Stimulated activated naive CD4-positive, alpha-beta T cell (primary cell): ENCODE data around the gene KRTAP5-2.
A peak's percentile ranks its signal among the peaks of the same experiment; 100 is the strongest.
"Not testable (repeated sequence)": the region's sequence is repeated elsewhere in the genome, so short reads cannot be mapped to it uniquely, and the experiment has no call there.

Source experiments
- DNase-seq, 6 experiments: peaks; one replicate each; lab custom pipeline; 2025; lab: John Stamatoyannopoulos, UW

KRTAP5-2 gene

DNA sequence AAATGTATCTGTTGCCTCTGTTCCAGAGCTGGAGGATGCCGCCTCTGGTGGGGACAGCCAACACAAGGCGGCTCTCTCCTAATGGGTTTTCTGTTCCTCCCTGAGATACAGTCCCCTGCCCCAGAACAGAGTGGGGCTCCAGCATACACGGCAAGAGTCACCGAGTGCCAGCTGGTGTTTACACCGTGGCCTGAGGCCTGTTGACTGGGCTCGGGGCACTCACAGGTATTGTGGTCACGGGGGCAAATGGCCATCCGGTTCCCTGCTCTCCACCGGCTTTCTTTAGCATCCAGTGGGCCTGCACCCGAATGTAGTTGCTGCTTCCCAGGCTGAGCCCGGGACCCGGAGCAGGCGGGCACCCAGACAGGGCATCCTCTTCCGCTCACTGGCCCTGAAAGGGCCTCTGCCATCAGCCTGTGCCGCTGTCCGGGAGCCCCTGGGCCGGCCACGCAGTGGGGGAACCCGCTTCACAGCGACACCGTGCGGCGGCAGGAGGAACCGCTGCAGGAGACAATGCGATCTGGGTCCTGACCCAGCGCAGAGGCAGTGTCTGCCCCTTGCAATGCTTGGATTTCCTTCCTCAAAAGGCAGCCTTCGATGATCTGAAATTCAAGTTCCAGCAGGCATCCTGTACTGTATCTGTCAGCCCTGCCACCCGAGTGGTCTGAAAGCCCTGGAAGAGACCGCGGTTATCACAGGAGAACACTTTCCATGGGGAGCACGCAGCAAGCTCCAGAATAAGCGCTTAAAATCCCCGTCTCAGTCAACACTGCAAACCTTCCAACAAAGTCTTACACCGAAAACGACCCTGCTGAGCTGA is 30.6 kb upstream of the KRTAP5-2 start:
- peak in 5 of 6 experiments; percentile 26 to 66 (median 30) for DNase-seq

DNA sequence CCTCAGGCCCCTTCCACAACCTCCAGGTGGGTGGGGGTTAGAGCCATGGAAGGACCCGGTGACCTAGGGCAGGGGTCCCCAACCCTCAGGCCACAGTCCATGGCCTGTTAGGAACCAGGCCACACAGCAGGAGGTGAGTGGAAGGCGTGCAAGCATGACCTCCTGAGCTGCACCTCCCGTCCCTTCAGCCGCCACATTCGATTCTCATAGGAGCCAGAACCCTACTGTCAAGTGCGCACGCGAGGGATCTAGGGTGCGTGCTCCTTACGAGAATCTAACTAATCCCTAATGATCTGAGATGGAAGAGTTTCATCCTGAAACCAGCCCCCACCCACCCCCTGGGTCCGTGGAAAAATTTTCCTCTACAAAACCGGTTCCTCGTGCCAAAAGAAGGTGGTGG is 27.4 kb upstream of the KRTAP5-2 start:
- DNase-seq = no peak

- DNase-seq = no peak
Observed at GRCh38 chr11:1624621-1625020, 26.5 kb upstream of the KRTAP5-2 start.

DNA sequence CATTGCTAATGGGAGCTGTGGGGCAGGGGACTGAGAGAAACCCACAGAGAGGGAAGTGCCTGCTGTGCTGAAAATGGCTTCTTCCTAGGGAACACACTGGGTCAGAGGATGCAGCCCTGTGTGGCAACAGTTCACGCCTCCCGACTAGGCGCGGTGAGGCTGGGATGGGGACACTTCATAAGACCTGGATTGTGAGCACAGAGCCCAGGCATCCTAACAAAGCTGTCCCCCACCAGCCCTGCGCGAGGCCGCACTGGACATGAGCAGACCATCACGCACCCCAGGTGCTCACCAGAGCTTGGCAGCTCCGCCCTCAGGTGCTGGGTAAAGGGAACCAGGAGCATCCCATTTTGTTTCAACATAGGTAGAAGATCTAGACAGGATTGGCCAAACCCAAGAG is 25.6 kb upstream of the KRTAP5-2 start:
- DNase-seq = no peak

DNA sequence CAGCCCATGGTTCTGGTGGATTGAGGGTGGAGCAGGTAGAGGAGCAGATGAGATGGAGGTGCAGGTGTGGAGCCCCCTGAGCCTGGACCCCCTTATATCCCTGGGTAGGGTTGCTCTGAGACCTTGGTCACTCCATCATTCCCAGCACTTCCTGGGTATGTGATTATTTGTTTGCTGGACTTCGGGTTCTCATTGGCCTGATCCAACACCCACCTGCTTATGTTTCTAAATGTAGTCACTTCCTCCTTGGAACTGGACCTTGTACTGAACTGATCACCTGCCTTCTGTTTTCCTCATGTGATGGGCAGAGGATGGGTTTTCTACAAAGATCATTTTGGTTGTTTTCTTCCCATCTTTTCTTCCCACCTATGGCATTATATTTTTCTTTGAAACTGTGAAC is 24.0 kb upstream of the KRTAP5-2 start, which contains the start of gene KRTAP5-4:
Gene KRTAP5-4 (minus strand): TSS at position 53 of the 400 bp plus-strand sequence. CDS start 45 bp downstream, at position 8.
- no peak for DNase-seq

DNA sequence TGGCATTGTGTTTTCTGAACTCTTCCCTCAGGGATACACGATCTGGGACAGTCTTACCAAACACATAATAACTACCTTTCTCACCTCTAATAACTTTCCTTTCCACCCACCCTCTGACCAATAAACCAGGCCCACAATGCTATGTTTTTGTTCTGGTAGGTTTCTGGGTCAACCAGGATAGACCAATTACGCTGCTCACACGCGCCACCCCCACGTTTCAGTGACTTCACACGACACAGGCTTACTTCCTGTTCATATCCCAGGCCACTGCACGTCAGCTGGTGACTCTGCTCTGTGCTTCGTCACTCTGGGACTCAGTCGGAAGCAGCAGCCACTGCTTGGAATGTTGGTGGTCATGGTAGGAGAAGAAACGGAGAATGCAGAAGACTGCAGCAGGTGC is 21.4 kb upstream of the KRTAP5-2 start:
- no peak for DNase-seq

DNA sequence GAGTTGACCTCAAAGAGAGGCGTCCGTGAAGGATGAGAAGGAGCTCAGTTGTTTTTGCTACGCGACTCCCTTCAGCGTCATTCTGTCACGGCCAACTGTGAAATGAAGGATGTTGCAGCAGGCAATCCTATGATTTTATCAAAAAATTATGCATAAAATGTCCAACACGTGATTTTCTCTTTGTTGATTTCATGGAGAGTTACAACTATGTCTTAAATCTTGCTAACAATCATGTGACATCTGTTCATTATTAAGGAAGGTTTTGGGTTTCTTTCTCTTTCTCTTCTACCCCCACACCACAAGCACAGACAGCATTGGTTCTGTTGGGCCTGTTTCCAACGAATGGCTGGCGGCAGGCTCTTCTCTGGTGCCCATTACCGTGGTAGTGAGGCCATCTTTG is 20.1 kb upstream of the KRTAP5-2 start:
- no peak for DNase-seq

GRCh38 chr11:1608363-1608762 is 10.3 kb upstream of the KRTAP5-2 start, which contains the start of gene KRTAP5-3:
Gene KRTAP5-3 (minus strand): TSS chr11:1608463. CDS start chr11:1608385, 78 bp downstream.
- DNase-seq = no peak

DNA sequence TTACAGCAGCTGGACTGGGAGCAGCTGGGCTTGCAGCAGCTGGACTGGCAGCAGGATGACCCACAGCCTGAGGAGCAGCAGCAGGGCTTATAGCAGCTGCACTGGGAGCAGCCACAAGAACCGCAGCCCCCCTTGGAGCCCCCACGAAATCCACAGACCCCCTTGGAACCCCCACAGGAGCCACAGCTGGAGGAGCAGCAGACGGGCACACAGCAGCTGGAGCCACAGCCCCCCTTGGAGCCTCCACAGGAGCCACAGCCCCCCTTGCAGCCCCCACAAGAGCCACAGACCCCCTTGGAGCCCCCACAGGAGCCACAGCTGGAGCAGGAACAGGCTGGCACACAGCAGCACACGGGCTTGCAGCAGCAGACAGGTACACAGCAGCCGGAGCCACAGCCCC is 9.8 kb upstream of the KRTAP5-2 start:
- DNase-seq = not testable (repeated sequence)

DNA sequence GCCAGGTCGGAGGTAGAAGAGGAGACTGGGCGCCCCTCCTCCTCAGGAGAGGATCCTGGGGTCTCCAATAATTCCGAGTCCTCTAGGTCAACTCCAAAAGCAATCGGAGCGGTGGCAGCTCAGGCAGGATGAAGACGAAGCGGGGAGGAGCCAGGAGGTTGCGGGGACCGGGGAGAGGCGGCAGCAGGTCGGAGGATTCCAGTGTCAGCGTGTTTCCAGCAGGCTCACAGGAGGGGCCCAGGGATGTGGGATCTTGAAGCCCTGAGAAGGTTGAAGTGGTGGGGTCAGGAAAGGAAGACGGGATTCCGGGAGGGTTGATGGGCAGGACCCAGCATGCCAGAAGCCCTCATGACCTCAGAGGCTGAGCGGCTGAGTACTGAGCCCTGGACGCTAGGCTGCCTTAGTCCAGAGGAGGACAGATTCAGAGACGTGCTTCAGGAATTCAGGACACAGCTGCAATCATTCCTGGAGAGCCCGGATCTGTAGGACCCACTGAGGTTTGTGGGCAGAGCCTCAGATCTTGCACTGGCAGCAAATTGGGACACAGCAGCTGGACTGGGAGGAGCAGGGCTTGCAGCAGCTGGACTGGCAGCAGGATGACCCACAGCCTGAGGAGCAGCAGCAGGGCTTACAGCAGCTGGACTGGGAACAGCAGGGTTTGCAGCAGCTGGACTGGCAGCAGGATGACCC is 9.2 kb upstream of the KRTAP5-2 start:
- not testable (repeated sequence) for DNase-seq

DNA sequence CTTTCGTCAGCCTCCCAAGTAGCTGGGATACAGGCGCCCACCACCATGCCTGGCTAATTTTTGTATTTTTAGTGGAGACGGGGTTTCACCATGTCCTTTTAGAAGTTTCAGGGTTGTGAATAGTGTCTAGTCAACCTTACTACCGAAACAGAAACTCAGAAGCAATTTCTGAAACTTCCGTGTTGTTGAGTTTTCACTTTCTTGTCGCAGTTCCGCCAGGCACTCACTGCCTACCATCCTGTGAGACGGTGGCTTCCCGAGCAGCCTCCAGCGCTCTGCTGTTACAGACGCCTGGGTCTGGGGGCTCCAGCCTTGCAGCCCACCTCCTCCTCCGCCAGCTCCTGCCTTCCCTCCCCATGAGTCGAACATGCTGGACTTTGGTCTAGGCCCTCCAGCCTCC is 7.8 kb upstream of the KRTAP5-2 start:
- not testable (repeated sequence) for DNase-seq

- DNase-seq = no peak
Observed at GRCh38 chr11:1604711-1605110, 6.6 kb upstream of the KRTAP5-2 start.

- no peak for DNase-seq
Observed at GRCh38 chr11:1604181-1604580, 6.1 kb upstream of the KRTAP5-2 start.

- no peak for DNase-seq
Observed at GRCh38 chr11:1603629-1604028, 5.5 kb upstream of the KRTAP5-2 start.

DNA sequence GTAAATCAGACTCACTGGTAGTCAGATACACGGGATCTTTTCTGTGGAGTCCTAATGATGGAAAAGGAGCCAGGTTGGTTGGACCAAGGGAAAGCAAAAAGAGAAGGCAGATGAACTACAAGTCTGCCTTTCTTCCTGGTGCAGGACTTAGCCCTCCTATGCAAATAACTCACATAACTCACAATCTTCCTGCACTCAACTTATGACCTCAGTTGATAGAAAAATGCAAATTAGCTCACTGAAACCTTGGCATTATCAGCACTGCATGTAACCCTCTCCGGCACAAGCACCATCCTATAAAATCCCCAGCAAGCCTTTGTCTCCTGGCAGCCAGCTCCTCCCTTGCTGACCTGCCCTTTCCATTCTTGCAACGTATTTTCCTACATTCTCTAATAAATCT is 3.6 kb upstream of the KRTAP5-2 start:
- not testable (repeated sequence) for DNase-seq

DNA sequence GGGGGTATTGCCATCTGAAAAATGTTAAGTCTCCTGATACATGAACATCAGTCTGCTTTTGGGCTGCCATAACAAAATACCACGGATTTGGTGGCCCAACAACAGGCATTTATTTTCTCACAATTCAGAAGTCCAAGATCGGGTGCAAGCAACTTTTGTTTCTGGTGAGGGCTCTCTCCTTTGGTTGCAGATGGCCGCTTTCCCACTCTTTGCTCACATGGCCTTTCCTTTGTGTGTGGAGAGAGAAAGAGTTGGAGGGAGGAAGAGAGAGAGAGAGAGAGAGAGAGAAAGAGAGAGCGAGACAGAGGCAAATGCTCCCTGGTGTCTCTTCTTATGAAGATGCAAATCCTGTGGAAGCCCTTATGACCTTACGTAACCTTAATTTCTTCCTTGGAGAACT is 2.5 kb upstream of the KRTAP5-2 start:
- no peak for DNase-seq

DNA sequence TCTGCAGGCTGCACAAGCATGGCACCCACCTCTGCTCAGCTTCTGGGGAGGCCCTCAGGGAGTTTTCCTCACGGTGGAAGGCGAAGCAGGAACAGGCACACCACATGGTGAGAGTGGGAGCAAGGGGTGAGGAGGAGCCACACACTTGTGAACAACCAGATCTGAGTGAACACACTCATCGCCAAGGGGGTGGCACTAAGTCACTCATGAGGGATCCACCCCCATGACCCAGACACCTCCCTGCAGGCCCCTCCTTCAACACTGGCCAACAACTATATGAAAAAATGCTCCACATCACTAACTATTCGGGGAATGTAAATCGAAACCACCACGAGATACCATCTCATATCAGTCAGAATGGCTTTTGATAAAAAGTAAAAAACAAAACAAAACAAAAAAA is 722 bp upstream of the KRTAP5-2 start:
- no peak for DNase-seq

- DNase-seq = not testable (repeated sequence)
Observed at GRCh38 chr11:1598406-1598805, 312 bp upstream of the KRTAP5-2 start.

GRCh38 chr11:1597331-1597993 is 632 bp downstream of the KRTAP5-2 start:
- DNase-seq = no peak

- not testable (repeated sequence) for DNase-seq
Observed at GRCh38 chr11:1596576-1597121, 1.4 kb downstream of the KRTAP5-2 start.

GRCh38 chr11:1595994-1596575 is 2.0 kb downstream of the KRTAP5-2 start:
- DNase-seq = not testable (repeated sequence)

DNA sequence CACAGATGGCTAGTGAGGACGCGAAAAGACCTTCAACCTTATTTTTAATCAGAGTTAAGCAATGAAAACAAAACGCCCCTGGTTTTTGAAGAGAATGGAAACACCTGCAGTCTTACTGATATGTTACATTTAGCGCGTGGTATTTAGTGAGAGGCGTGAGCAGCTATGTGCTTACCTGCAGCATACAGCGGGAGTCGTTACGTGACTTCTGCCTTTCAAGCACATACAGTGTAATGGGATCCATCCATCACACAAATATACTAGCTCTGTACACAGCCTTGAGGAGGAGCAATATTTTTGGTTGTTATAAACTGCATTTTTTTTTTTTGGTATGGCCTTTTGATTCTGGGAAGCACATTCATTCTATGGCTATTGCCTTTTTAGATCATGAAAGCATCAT is 5.5 kb downstream of the KRTAP5-2 start:
- no peak for DNase-seq
